OCI-LY1 (cell line): ENCODE data around the gene CREB3L2.

Source experiments
- H2AFZ ChIP-seq: fragments of 200-600 bp; sonication (generic), shearing (Covaris generic); 2 replicates; pipeline ENCODE4 v1.6.0; 2014; ENCODE audit warnings: antibody characterized with exemption, mild to moderate bottlenecking, low read length
- H3F3A ChIP-seq: fragments of 200-600 bp; sonication (generic), shearing (Covaris generic); 2 replicates; pipeline ENCODE4 v1.6.0; 2014; ENCODE audit warnings: mild to moderate bottlenecking, antibody characterized with exemption, low read length, moderate library complexity; ENCODE audit not compliant: insufficient read depth
- H3K27ac ChIP-seq: fragments of 200-600 bp; sonication (generic); 2 replicates; pipeline ENCODE4 v1.5.1; 2014; ENCODE audit warnings: low read length, mixed run types, mild to moderate bottlenecking, low read depth; ENCODE audit not compliant: poor library complexity, severe bottlenecking
- H3K27me3 ChIP-seq: fragments of 200-600 bp; sonication (generic); 2 replicates; pipeline ENCODE4 v1.6.0; 2014; ENCODE audit warnings: antibody characterized with exemption, mild to moderate bottlenecking, low read length, moderate library complexity; ENCODE audit not compliant: insufficient read depth
- H3K36me3 ChIP-seq: fragments of 200-600 bp; sonication (generic); 2 replicates; pipeline ENCODE4 v1.6.1; 2014; ENCODE audit warnings: mild to moderate bottlenecking, antibody characterized with exemption, low read length, moderate library complexity, mixed read lengths; ENCODE audit not compliant: insufficient read depth
- H3K4me1 ChIP-seq: fragments of 200-600 bp; sonication (generic); 2 replicates; pipeline ENCODE4 v1.5.1; 2014; ENCODE audit warnings: mild to moderate bottlenecking, low read length, moderate library complexity; ENCODE audit not compliant: insufficient read depth, severe bottlenecking
- H3K4me2 ChIP-seq: fragments of 200-600 bp; sonication (generic), shearing (Covaris generic); 2 replicates; pipeline ENCODE4 v1.6.1; 2014; ENCODE audit warnings: low read length
- H3K4me3 ChIP-seq: fragments of 200-600 bp; sonication (generic); 2 replicates; pipeline ENCODE4 v1.5.1; 2014; ENCODE audit warnings: low read length, low read depth, mild to moderate bottlenecking, mixed read lengths; ENCODE audit not compliant: poor library complexity, severe bottlenecking
- H3K79me2 ChIP-seq: fragments of 200-600 bp; shearing (Covaris generic); 2 replicates; pipeline ENCODE4 v1.6.1; 2016; ENCODE audit warnings: mixed run types, low read length, mixed read lengths; ENCODE audit not compliant: insufficient read depth
- H3K9ac ChIP-seq: fragments of 200-600 bp; sonication (generic), shearing (Covaris generic); 2 replicates; pipeline ENCODE4 v1.6.1; 2014; ENCODE audit warnings: mild to moderate bottlenecking, low read length, mixed read lengths
- H3K9me2 ChIP-seq: fragments of 200-600 bp; sonication (generic), shearing (Covaris generic); 2 replicates; pipeline ENCODE4 v1.6.1; 2014; ENCODE audit warnings: low read depth, mild to moderate bottlenecking, low read length, mixed read lengths
- H3K9me3 ChIP-seq: fragments of 200-600 bp; shearing (Covaris generic); 2 replicates; pipeline ENCODE4 v1.6.1; 2014; ENCODE audit warnings: low read length, mixed read lengths
- H4K20me1 ChIP-seq: fragments of 200-600 bp; sonication (generic), shearing (Covaris generic); 2 replicates; pipeline ENCODE4 v1.6.0; 2016; ENCODE audit warnings: mild to moderate bottlenecking, low read length; ENCODE audit not compliant: insufficient read depth
- CTCF ChIP-seq: fragments of 200-600 bp; sonication (generic), shearing (Covaris generic); IDR thresholded peaks from 2 replicates; pipeline ENCODE4 v1.5.1; 2017; ENCODE audit warnings: mild to moderate bottlenecking, antibody characterized with exemption, low read length, moderate library complexity, mixed read lengths
- EZH2 ChIP-seq: fragments of 200-600 bp; sonication (generic), shearing (Covaris generic); IDR thresholded peaks from 2 replicates; pipeline ENCODE4 v1.8.0; 2017; ENCODE audit warnings: borderline replicate concordance, mixed run types, mild to moderate bottlenecking, antibody characterized with exemption, low read length, moderate library complexity, mixed read lengths

The CREB3L2 gene

DNA sequence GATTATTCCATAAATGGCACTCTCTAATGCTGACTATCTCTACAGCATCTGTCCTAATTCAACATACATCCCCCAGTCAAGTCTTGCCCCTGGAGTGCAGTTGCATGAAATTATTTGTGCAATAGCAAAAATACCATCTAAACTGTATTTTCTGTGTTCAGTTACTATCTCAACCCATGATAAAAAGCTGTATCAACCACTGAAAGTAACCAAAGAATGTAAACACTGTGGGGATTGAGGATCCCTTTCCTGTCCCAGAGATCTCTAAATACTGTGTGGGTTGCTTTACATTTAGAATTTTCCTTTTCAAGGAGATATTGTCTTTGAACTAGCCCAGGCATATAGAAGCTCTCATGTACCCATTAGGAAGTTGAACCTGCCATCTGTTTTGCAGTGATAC, 131.2 kb downstream of the CREB3L2 start:
- no peak for TF ChIP-seq EZH2
- no peak for TF ChIP-seq CTCF
- H3F3A ChIP-seq = no peaks in the 10 kb centered on the region

DNA sequence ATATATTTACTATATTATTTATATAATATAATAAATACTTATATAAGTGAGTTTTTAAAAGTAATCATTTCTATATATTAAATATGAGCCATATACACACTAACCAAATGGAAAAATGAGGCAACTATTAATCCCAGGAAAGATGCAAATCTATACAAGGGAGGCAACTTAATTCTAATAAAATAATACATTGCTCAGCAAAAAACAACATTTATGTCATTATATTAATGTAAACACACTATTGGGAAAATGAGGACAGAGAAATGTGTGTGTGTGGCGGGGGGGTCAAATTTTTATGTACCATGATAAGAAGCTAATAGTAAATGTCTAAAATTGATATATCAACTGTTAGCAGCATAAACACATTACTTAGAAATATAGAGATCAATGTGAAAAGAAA, 131.8 kb downstream of the CREB3L2 start:
- Histone ChIP-seq H3K27ac (no peak overlapping the region), H3K36me3 (no peaks in the 10 kb centered on the region), H3K27me3 (peaks cover 4% of the 10 kb centered on the region; the same call in 1 of the 2 replicates), H3K4me2 (no peak overlapping the region), H3K79me2 (no peaks in the 10 kb centered on the region), H3K9ac (no peak overlapping the region), H2AFZ (no peak overlapping the region), H3F3A (no peaks in the 10 kb centered on the region), H3K4me3 (no peak overlapping the region), H3K4me1 (no peaks in the 10 kb centered on the region), H3K9me3 (peaks cover 6% of the 10 kb centered on the region), H4K20me1 (no peaks in the 10 kb centered on the region), H3K9me2 (no peaks in the 10 kb centered on the region)
- TF ChIP-seq CTCF = no peak

More for the DNA sequence above, 131.2 kb downstream of the CREB3L2 start:
- Histone ChIP-seq H3K79me2 (no peaks in the 10 kb centered on the region), H4K20me1 (no peaks in the 10 kb centered on the region), H3K4me3 (no peak overlapping the region), H3K36me3 (no peaks in the 10 kb centered on the region), H2AFZ (no peak overlapping the region), H3K9me3 (peaks cover 5% of the 10 kb centered on the region), H3K27ac (no peak overlapping the region), H3K27me3 (peaks cover 4% of the 10 kb centered on the region; the same call in 1 of the 2 replicates), H3K4me1 (no peaks in the 10 kb centered on the region), H3K4me2 (no peak overlapping the region), H3K9me2 (no peaks in the 10 kb centered on the region), H3K9ac (no peak overlapping the region)

DNA sequence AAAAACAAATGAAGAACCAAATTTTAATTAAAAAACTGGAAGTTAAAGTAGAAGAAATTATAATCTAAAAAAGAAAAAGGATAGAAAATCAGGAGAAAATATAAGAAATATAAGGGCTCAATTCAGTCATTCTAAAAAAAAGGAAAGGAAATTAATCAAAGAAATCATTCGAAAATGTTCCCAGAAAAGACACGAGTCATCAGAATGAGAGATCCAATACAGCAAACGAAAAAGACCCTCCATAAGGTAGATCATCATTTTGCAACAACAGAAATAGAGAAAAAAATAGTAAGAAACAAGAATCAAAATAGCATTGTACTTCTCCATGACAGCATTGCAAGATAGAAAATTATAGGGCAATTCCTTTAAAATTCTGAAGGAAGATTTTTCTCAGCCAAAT, 132.6 kb downstream of the CREB3L2 start:
- H3K79me2 ChIP-seq = no peaks in the 10 kb centered on the region
- H3K27ac ChIP-seq = no peak overlapping the region
- H2AFZ ChIP-seq = no peak overlapping the region
- H3K27me3 ChIP-seq = peaks cover 4% of the 10 kb centered on the region; the same call in 1 of the 2 replicates
- H3K4me3 ChIP-seq = no peak overlapping the region
- no peaks in the 10 kb centered on the region for H3F3A ChIP-seq
- H3K9ac ChIP-seq = no peak overlapping the region
- TF ChIP-seq CTCF (no peak), EZH2 (no peak)
- H3K4me1 ChIP-seq = no peaks in the 10 kb centered on the region
- H3K9me3 ChIP-seq = peaks cover 6% of the 10 kb centered on the region
- H3K9me2 ChIP-seq = no peaks in the 10 kb centered on the region
- no peaks in the 10 kb centered on the region for H4K20me1 ChIP-seq
- no peaks in the 10 kb centered on the region for H3K36me3 ChIP-seq
- no peak overlapping the region for H3K4me2 ChIP-seq
